ENCODE results near the gene SLC10A3.

SLC10A3 gene

DNA sequence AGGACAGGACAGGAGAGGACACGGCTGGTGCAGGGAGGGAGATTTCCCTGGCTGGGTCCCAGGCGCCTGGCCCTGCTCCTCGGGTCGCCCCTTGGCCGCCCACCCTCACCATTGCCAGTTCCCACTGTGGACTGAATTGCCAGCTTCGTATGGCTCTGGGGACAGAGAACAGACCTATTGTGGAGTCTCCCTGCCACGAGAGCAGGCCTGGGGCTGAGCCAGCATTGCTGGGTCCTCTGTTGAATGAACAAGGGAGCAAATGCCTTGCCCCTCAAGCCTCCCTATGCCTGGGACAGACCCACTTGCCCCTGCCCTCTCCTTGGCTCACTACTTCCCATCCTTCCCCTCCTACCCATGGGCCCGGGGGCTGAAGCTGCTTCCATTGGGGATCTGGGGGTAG is 28.0 kb downstream of the SLC10A3 start:
- no peak for DNase-seq

DNA sequence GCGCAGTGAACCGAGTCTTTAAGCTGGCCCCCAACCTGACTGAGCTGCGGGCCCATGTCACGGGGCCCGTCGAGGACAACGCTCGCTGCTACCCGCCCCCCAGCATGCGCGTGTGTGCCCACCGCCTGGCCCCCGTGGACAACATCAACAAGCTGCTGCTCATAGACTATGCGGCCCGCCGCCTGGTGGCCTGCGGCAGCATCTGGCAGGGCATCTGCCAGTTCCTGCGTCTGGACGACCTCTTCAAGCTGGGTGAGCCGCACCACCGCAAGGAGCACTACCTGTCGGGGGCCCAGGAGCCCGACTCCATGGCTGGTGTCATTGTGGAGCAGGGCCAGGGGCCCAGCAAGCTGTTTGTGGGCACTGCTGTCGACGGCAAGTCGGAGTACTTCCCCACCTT is 30.1 kb downstream of the SLC10A3 start:
- no peak for DNase-seq

DNA sequence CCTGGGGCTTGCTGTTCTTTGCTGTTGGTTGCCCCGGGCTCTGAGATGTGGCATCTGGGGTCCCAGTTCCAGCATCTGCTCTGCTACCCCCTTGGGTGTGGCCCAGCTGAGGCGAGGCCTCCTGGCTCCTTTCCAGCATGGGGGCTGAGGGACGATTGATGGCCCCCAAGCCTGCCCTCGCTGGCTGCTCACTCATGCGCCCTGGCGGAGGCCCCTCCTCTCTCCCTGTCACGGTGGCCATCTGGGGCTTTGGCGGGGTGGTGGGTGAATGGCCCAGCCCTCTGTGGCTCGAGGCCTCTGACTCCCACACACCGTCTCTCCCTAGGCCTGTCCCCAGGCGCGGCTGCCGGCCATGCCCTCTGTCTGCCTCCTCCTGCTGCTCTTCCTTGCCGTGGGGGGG is 30.6 kb downstream of the SLC10A3 start:
- no peak for DNase-seq

- peak; percentile 16 for DNase-seq
Measured at GRCh38 chrX:154458954-154459778, 31.3 kb downstream of the SLC10A3 start.

DNA sequence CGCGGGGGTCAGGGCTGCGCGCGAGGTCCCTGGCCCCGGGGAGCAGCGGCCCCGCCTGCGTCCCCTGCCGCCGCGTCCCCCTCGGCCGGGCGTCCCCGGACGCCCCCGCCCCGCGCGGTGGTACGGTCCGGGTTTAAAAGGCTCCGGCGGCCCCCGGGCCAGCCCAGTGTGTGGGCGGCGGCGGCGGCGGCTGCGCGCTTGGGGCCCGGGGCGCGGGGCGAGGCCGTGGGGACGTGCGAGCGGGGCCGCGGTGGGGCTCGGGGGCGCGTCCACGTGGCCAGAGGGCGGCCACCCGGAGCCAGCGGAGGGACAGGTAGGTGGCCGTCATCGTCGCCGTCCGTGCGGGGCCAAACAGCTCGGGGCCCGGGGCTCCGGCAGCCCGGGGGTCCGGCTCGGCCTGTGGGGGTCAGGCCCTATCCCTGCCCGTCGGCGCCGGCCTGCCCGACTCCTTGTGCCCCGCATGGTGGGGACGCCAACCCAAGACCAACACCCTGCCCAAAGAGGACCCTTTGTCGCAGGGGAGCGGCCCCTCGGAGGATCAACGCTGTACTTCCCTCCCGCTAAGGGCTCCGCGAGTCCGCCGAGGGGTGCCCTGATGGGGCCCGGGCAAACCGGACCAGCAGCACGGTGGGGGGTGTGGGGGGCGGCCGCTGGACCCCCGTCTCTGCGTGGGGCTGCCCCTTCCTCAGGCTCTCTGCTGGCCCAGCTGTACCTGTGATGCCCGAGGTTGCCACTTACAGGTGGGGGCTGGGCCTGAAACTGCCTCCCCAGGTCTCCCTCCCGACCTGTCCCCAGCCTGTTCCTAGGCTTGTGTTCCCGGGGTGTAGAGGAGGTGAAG is 32.1 kb downstream of the SLC10A3 start, which contains the start of gene PLXNA3:
Gene PLXNA3, plus strand, starts transcription at position 166 of the 838 bp plus-strand sequence. CDS start 1,903 bp downstream, outside the sequence.
- DNase-seq, result peak; percentile 8

DNA sequence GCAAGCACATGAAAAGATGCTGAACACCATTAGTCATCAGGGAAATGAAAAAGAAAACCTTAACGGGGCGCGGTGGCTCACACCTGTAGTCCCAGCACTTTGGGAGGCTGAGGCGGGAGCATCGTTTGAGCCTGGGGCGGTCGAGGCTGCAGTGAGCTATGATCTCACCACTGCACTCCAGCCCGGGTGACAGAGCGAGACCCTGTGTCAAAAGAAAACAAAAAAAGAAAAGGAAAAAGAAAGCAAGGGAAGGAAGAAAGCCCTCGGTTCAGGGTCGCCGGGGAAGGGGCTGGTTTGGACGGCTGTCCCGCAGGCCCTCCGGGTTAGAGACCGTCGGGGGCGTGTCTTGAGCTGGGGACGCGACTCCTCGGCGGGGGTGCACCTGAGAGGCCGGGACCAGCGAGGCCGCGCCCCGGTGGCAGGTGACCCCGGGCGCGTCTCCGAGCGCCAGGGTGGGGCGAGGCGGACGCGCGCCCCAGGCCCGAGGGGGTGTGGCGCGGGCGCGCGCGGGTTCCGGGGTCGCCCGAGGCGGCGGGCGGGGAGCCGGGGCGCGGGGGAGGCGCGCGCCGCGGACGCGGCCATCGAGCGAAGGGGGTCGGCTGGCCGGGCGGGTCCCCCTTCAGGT is 32.8 kb downstream of the SLC10A3 start:
- peak; percentile 24 for DNase-seq

GRCh38 chrX:154452823-154453222 is 37.6 kb downstream of the SLC10A3 start:
- DNase-seq, result no peak

GRCh38 chrX:154450312-154450711 is 40.1 kb downstream of the SLC10A3 start:
- DNase-seq, result no peak

DNA sequence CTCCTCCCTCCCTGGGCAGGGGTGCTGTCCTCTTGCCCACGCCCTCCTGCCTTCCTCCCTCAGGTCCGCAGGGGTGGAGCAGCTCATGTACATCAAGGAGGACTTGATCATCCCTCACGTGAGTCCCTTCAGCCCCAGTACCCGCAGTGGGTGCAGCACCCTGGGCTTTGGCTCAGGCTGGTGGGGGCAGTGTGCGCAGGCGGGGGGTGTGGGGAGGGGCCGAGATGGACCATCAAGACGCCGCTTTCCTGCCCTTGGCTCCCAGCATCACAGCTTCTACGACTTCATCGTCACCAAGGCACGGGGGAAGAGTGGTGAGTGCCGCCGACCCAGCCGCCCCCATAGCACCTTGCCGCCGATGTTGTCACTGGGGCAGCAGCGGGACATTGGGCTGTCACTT is 40.8 kb downstream of the SLC10A3 start:
- DNase-seq, result no peak

GRCh38 chrX:154448484-154448883 is 41.9 kb downstream of the SLC10A3 start:
- DNase-seq, result no peak

DNA sequence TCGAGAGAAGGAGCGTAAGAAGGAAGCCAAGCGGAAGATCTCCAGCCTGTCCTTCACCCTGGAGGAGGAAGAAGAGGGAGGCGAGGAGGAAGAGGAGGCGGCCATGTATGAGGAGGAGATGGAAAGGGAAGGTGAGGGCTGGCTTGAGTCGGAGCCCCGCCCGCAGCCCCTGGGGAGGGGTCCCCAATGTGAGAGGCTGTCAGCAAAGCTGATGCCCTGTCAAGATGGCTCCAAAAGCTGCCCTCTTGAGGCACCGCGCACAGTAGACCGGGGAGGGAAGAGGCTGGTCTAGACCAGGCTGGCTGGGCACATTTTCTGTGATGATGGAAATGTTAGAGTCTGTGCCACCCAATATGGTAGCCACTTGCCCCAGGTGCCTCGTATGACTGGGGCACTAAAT is 44.0 kb downstream of the SLC10A3 start:
- DNase-seq, result no peak

DNA sequence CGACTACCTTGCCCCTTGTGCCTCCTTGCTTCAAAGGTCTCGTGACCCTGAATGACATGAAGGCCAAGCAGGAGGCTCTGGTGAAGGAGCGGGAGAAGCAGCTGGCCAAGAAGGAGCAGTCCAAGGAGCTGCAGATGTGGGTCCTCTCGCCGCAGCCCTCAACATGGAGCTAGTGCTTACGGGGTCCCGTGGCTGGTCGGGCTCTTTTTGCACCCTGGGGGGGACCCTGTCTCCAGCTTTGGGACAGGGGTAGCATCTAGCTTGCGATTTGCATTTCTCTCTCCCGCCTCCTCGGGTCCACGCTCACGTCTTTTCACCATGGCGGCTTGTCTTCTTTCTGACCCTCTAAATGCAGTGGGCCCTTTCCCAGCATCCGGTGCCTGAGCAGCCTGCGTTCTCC is 44.7 kb downstream of the SLC10A3 start:
- DNase-seq, result no peak

GRCh38 chrX:154444755-154445246 is 45.6 kb downstream of the SLC10A3 start:
- DNase-seq, result no peak

DNA sequence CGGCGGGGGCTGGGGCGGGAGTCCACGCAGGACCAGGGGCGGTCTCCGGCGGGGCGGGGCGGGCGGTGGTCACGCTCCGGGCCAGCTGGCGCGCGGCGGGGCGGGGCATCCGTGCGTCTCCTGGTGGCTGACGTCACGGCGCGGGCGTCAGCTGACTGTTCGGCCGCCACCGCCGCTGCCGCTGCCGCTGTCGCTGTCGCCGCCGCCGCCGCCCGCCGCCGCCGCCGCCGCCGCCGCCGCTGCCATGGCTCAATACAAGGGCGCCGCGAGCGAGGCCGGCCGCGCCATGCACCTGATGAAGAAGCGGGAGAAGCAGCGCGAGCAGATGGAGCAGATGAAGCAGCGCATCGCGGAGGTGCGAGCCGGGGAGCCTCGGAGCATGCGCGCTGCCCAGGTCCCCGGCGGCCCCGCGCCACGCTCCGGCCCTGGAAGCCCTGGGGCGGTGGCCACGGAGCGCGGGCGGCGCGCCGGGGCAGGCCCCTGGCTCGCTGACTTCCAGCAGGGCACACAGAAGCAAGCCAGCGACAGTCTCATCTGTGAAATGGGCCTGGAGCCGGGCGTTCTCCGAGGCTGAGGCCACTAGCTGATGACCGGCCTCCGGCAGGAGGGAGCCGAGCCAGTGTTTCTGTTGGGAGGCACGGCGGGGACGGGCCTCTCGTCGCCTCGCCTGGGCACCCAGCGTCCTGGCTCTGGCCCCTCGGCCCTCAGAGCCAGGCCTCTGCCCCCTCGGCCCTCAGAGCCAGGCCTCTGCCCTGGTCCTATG is 46.3 kb downstream of the SLC10A3 start, which contains the start of gene FAM50A:
Gene FAM50A, plus strand, starts transcription at position 150 of the 763 bp plus-strand sequence. Its CDS starts 95 bp downstream, at position 245.
- peak; percentile 61 for DNase-seq

DNA sequence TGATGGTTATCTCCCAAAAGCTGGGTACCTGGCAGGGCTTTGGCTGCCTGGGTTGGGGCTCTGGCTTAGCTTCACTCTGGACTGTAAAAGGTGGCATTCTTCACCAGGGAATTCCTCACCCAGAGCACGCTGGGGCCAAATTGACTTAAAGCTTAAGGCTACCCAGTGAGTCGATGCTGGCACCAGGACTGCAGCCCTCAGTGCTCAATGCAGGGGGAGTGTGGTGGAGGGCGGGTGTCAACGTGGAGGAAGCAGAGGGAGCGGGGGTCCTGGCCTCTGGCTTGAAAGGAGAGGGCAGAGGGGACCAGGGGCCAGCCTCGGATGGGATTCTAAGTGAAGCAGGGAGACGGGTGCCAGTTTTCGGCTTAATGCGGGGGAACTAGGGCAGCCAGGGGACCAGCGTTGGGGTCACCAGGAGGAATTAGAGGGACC is 46.9 kb downstream of the SLC10A3 start:
- DNase-seq, result no peak

DNA sequence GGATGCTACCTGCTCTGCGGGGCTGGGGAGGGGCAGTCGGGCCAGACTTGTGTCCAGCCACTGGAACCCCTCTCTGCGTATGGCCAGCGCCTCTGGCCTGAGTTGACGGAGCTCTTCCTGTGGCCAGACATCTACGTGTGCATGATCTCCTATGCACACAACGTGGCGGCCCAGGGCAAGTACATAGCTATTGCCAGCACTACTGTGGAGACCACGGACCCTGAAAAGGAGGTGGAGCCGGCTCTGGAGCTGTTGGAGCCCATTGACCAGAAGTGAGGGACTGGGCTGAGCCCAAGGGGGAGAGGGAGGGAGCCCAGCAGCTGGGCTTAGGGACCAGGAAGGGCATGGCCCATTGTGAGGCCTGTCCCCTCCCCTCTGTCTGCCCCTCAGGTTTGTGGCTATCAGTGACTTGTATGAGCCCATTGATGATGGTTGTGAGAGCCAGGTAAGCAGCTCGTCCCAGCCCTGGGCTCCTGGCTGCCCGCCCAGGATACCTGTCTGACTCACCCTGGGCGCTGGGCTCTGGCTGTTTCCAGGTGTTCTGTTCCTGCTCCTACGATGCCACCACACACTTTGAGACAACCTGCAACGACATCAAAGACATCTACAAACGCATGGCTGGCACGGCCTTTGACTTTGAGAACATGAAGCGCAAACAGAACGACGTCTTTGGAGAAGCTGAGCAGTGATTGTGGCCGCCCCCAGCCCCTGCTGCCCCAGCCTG is 48.3 kb downstream of the SLC10A3 start:
- no peak for DNase-seq

DNA sequence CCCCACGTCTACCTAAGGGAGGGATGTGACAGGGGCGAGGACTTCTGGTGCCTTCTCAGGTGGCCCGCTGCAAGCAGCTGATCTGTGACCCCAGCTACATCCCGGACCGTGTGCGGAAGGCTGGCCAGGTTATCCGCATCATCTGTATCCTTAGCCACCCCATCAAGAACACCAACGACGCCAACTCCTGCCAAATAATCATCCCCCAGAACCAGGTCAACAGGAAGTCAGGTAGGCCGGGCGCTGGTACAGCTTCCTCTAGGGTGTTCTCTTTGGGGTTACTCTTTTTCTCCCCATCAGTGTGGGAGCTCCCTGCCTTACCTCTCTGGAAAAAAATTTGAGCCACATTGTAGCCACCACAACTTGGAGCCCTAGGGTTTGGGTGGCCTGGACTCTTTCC is 48.9 kb downstream of the SLC10A3 start:
- no peak for DNase-seq

GRCh38 chrX:154440623-154441357 is 49.6 kb downstream of the SLC10A3 start:
- no peak for DNase-seq

DNA sequence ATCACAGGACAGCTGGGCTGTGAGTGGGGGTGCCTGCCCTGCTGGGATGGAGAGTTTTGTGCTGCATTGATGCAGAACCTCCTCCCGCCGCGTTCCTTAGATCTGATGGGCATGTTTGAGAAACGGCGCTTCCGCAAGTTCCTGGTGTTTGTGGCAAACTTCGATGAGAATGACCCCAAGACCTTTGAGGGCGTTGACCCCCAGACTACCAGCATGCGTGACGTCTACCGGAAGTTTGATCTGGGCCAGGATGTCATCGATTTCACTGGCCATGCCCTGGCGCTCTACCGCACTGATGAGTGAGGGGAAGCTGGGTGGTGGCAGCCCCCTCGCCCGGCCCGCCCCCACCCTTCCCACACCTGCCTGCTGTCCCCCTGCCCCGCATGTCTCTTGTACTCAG is 50.6 kb downstream of the SLC10A3 start:
- no peak for DNase-seq

DNA sequence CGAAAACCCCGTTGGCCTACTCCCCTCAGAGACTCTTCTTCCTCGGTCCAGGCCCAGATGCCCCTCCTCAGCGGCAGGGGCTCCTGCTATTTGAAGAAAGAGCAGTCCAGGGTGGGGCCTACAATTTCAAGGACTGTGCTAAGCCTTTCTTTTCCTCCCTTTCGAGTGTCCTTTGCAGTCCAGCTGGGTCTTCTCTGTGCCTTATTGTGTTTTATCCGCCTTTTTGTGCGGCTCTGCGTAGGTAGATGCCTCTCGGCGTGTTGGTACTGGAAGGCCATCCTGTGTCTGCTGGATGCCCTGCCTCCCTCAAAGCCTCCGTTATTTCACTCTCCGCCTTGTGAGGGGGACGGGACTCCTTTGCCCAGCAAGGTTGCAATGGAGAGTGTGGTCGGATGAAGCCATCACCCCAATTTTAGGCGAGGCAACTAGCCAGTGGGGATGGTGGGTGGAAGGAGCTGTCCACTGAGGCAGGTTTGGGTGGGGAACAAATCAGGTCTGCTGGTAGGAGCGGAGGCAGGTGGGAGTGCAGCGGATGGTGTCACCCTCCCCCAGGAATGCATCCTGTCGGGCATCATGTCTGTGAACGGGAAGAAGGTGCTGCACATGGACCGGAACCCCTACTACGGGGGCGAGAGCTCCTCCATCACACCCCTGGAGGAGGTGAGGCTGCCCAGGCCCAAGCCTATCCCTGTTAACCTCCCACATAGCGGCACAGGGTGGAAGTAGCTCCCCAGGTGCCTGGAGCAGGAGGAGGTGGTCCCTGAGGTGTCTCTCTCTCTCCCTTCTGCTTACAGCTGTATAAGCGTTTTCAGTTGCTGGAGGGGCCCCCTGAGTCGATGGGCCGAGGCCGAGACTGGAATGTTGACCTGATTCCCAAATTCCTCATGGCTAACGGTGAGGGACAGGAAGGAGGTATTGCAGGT is 52.2 kb downstream of the SLC10A3 start:
- DNase-seq, result no peak
